22Rv1 (cell line): ENCODE measurements around the gene PCBP2.

ENCODE experiments used
- H3K27ac ChIP-seq: fragments of 450-650 bp; 2 replicates; pipeline ENCODE4 v1.5.1; 2017
- ZFX ChIP-seq: fragments of 450-650 bp; IDR thresholded peaks from 2 replicates; pipeline ENCODE4 v1.6.1; 2017; ENCODE audit warnings: antibody characterized with exemption, borderline replicate concordance
- TF ChIP-seq, protein P1 (sequence below): fragments of 450-650 bp; IDR thresholded peaks from 2 replicates; pipeline ENCODE4 v1.5.1; 2017; ENCODE audit warnings: mild to moderate bottlenecking

PCBP2 gene

GRCh38 chr12:53530061-53530460 lies 78.2 kb downstream of the PCBP2 start:
- TF ChIP-seq, protein P1, sequence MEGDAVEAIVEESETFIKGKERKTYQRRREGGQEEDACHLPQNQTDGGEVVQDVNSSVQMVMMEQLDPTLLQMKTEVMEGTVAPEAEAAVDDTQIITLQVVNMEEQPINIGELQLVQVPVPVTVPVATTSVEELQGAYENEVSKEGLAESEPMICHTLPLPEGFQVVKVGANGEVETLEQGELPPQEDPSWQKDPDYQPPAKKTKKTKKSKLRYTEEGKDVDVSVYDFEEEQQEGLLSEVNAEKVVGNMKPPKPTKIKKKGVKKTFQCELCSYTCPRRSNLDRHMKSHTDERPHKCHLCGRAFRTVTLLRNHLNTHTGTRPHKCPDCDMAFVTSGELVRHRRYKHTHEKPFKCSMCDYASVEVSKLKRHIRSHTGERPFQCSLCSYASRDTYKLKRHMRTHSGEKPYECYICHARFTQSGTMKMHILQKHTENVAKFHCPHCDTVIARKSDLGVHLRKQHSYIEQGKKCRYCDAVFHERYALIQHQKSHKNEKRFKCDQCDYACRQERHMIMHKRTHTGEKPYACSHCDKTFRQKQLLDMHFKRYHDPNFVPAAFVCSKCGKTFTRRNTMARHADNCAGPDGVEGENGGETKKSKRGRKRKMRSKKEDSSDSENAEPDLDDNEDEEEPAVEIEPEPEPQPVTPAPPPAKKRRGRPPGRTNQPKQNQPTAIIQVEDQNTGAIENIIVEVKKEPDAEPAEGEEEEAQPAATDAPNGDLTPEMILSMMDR, result no peak
- TF ChIP-seq ZFX, result no peak
- H3K27ac ChIP-seq, result no peak overlapping the region
